Kidney epithelial cell (primary cell): ENCODE measurements around the gene TERC. TPM values are rescaled to one million over a fixed set of nuclear protein-coding genes. Genes with fewer than 3 reads are reported as not detected.
A peak's percentile ranks its signal among the peaks of the same experiment; 100 is the strongest.

Experiments
- DNase-seq: peaks from one replicate; pipeline ENCODE4 v3.0.0-alpha.2; 2010; ENCODE audit warnings: low read depth
- H3K27me3 ChIP-seq: 2 replicates; pipeline ENCODE4 v1.6.0; 2011; ENCODE audit warnings: low read length; ENCODE audit not compliant: control insufficient read depth, insufficient read depth
- H3K36me3 ChIP-seq: 2 replicates; pipeline ENCODE4 v1.5.1; 2011; ENCODE audit warnings: low read length; ENCODE audit not compliant: control insufficient read depth, insufficient read depth
- H3K4me3 ChIP-seq: 2 replicates; pipeline ENCODE4 v1.5.1; 2011; ENCODE audit warnings: low read depth, mild to moderate bottlenecking, control low read depth, low read length
- CTCF ChIP-seq: IDR thresholded peaks from 2 replicates; pipeline ENCODE4 v1.5.1; 2011; ENCODE audit warnings: mild to moderate bottlenecking, moderate library complexity, low read length, control low read depth, inconsistent platforms; ENCODE audit not compliant: insufficient read depth, poor library complexity, severe bottlenecking
- total RNA-seq: library from RNA; depleted of rRNA; stranded (reverse); fragments of >200 nt; gene quantifications from 2 replicates; pipeline ENCODE4 v1.2.3, GENCODE V29; 2015

TERC gene
- 246 and 351 TPM in 2 replicates for total RNA-seq

- no peak for DNase-seq
- H3K27me3 ChIP-seq, result no peaks in the 10 kb centered on the region
Measured at GRCh38 chr3:169764882-169765612, at the start of gene TERC. TSS of gene TERC (minus strand) at chr3:169765060.

GRCh38 chr3:169813757-169814517, 49.1 kb upstream of the TERC start:
- Histone ChIP-seq H3K27me3 (no peaks in the 10 kb centered on the region), H3K36me3 (no peaks in the 10 kb centered on the region), H3K4me3 (no peak overlapping the region)
- no peak for DNase-seq
- peak; percentile 40 for TF ChIP-seq CTCF

More at GRCh38 chr3:169764882-169765612, at the start of gene TERC:
- TF ChIP-seq CTCF, result no peak
- Histone ChIP-seq H3K36me3 (no peaks in the 10 kb centered on the region), H3K4me3 (peak within 1 kb of the TSS; percentile 83)

GRCh38 chr3:169813278-169813677, 48.4 kb upstream of the TERC start:
- no peak for TF ChIP-seq CTCF
- Histone ChIP-seq H3K4me3 (no peak overlapping the region), H3K27me3 (no peaks in the 10 kb centered on the region), H3K36me3 (no peaks in the 10 kb centered on the region)
- no peak for DNase-seq

- no peak for TF ChIP-seq CTCF
- DNase-seq, result peak; percentile 50
- Histone ChIP-seq H3K36me3 (no peaks in the 10 kb centered on the region), H3K27me3 (no peaks in the 10 kb centered on the region), H3K4me3 (peak within 1 kb of the TSS; percentile 54)
Measured at GRCh38 chr3:169812332-169813235, 47.7 kb upstream of the TERC start, which contains the start of the genes LRRC34 and LRRIQ4. TSS of gene LRRC34 (minus strand) at chr3:169812904. CDS start at chr3:169812548, 356 bp downstream. TSS of gene LRRIQ4 (plus strand) at chr3:169812870. CDS start at chr3:169821922, 9,052 bp downstream.

GRCh38 chr3:169811631-169812331, 46.9 kb upstream of the TERC start:
- Histone ChIP-seq H3K27me3 (no peaks in the 10 kb centered on the region), H3K36me3 (no peaks in the 10 kb centered on the region), H3K4me3 (peak overlapping the region; percentile 54)
- peak; percentile 16 for DNase-seq
- TF ChIP-seq CTCF, result no peak
